HL-60 (cell line): ENCODE data around the gene PCDH1.

Experiments
- DNase-seq, 2 experiments: peaks; one replicate each; pipeline ENCODE4 v3.0.0-alpha.2; 2010 to 2020; ENCODE audit warnings: low read depth in 1 of 2, low spot score in 1 of 2
- H3K27ac ChIP-seq: fragments of 250-450 bp; sonication (Bioruptor Pico); replicated peaks from 2 replicates; pipeline ENCODE4 v1.5.1; 2020; ENCODE audit warnings: mild to moderate bottlenecking, moderate library complexity
- H3K27me3 ChIP-seq: fragments of 250-450 bp; sonication (Bioruptor Pico); 2 replicates; pipeline ENCODE4 v1.5.1; 2021; ENCODE audit warnings: mild to moderate bottlenecking, moderate library complexity; ENCODE audit not compliant: insufficient read depth, poor library complexity, severe bottlenecking
- H3K4me3 ChIP-seq: replicated peaks from 2 replicates; pipeline ENCODE4 v1.5.1; 2011; ENCODE audit warnings: mild to moderate bottlenecking, control low read depth, low read length; ENCODE audit not compliant: insufficient read depth
- CTCF ChIP-seq: IDR thresholded peaks from one replicate; pipeline ENCODE4 v1.5.1; 2011; ENCODE audit warnings: low read length, control low read depth, inconsistent platforms; ENCODE audit not compliant: insufficient read depth
- GABPA ChIP-seq: IDR thresholded peaks from 2 replicates; pipeline ENCODE4 v1.6.1; 2012; ENCODE audit warnings: low read depth
- POLR2AphosphoS5 ChIP-seq: IDR thresholded peaks from 2 replicates; pipeline ENCODE4 v1.6.1; 2012; ENCODE audit warnings: low read depth
- REST ChIP-seq: IDR thresholded peaks from 2 replicates; pipeline ENCODE4 v1.6.1; 2012; ENCODE audit warnings: low read depth; ENCODE audit not compliant: insufficient replicate concordance
- SPI1 ChIP-seq: IDR thresholded peaks from 2 replicates; pipeline ENCODE4 v1.6.1; 2012; ENCODE audit warnings: low read depth, mild to moderate bottlenecking, borderline replicate concordance

PCDH1 gene

DNA sequence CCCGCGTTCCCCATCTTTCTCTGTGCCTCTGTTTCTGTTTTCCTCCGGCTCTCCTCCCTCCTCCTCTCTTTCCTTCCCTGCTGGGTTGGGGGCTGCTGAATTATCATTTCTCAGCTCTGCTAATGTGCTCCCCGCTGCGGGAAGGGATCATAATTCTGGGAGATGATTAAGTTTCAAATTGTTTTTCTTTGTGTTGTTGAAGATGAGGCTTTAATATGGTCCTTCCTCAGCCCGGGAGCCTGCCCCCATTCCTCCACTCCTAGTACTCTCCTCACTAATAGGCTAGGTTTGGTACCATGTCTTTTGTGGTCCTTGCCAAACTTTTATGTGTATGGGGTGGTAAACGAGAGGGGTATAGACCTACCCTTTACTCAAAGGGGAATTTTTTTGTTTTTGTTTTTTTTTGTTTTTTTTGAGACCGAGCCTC is 5.7 kb upstream of the PCDH1 start:
- no peak for TF ChIP-seq POLR2AphosphoS5
- no peak for TF ChIP-seq GABPA
- TF ChIP-seq REST = no peak
- no peak for TF ChIP-seq CTCF
- TF ChIP-seq SPI1 = no peak
- no peak for DNase-seq
- H3K4me3 ChIP-seq = no peak overlapping the region
- H3K27me3 ChIP-seq = peaks cover 39% of the 10 kb centered on the region
- H3K27ac ChIP-seq = no peak overlapping the region

GRCh38 chr5:141883184-141883891 is 5.1 kb upstream of the PCDH1 start:
- Histone ChIP-seq H3K4me3 (no peak overlapping the region), H3K27me3 (peaks cover 44% of the 10 kb centered on the region), H3K27ac (no peak overlapping the region)
- TF ChIP-seq SPI1 (no peak), REST (peak; percentile 94), POLR2AphosphoS5 (no peak)
- DNase-seq = no peak

- Histone ChIP-seq H3K27ac (no peak overlapping the region), H3K4me3 (no peak overlapping the region), H3K27me3 (peaks cover 47% of the 10 kb centered on the region)
- DNase-seq = no peak
- TF ChIP-seq GABPA = no peak
- no peak for TF ChIP-seq POLR2AphosphoS5
- TF ChIP-seq REST = no peak
- TF ChIP-seq SPI1 = no peak
- no peak for TF ChIP-seq CTCF
Measured at GRCh38 chr5:141882594-141883183, 4.5 kb upstream of the PCDH1 start.
